PC-9 (cell line): Measurements from ENCODE around the gene SEC14L3. TPM values are rescaled to one million over a fixed set of nuclear protein-coding genes. Genes with fewer than 3 reads are reported as not detected.

Experiments used
- BruUV-seq: library from RNA; stranded (reverse); fragments of 400-500 nt; replicated peaks from 2 replicates; lab custom pipeline; 2021; lab: Mats Ljungman, UMichigan
- CTCF ChIA-PET: fragments of 300-600 bp; sonication (Branson Sonifier 250); formaldehyde crosslinking; loops from one replicate; lab custom pipeline; 2022; ENCODE audit warnings: antibody characterized with exemption; lab: Charles Lee
- POLR2A ChIA-PET: fragments of 300-600 bp; sonication (Branson Sonifier 250); formaldehyde crosslinking; loops from one replicate; lab custom pipeline; 2022; ENCODE audit warnings: antibody characterized with exemption; ENCODE audit not compliant: unreplicated experiment; lab: Charles Lee
- DNase-seq, 2 experiments: peaks; one replicate each; pipeline versions ENCODE4 v3.0.0 to v3.0.0-alpha.2; 2015 to 2022; ENCODE audit warnings: mixed read lengths in 1 of 2
- H2AFZ ChIP-seq: fragments of 200-600 bp; sonication (generic); 2 replicates; pipeline ENCODE4 v1.8.1; 2017; ENCODE audit warnings: antibody characterized with exemption
- H3F3A ChIP-seq: fragments of 200-600 bp; sonication (generic); 2 replicates; pipeline ENCODE4 v1.8.1; 2017; ENCODE audit warnings: antibody characterized with exemption, mild to moderate bottlenecking, low read depth; ENCODE audit not compliant: insufficient read depth
- H3K27ac ChIP-seq: fragments of 200-600 bp; sonication (generic); 2 replicates; pipeline ENCODE4 v1.6.1; 2016; ENCODE audit warnings: mixed run types
- H3K27me3 ChIP-seq: fragments of 200-600 bp; sonication (generic); 2 replicates; pipeline ENCODE4 v1.6.1; 2016; ENCODE audit warnings: low read depth, mixed run types; ENCODE audit not compliant: insufficient read depth
- H3K36me3 ChIP-seq: fragments of 200-600 bp; sonication (generic); 2 replicates; pipeline ENCODE4 v1.6.1; 2016; ENCODE audit warnings: low read depth, mixed run types
- H3K4me1 ChIP-seq: fragments of 200-600 bp; sonication (generic); replicated peaks from 2 replicates; pipeline ENCODE4 v1.6.1; 2016; ENCODE audit warnings: mixed run types; ENCODE audit not compliant: insufficient read depth
- H3K4me2 ChIP-seq: fragments of 200-600 bp; sonication (generic); 2 replicates; pipeline ENCODE4 v1.6.1; 2017; ENCODE audit warnings: mixed run types
- H3K4me3 ChIP-seq: fragments of 200-600 bp; sonication (generic); 2 replicates; pipeline ENCODE4 v1.6.1; 2016; ENCODE audit warnings: mixed run types
- H3K79me2 ChIP-seq: fragments of 200-600 bp; sonication (generic); 2 replicates; pipeline ENCODE4 v1.6.1; 2017; ENCODE audit warnings: low read depth, mixed run types
- H3K9me2 ChIP-seq: fragments of 200-600 bp; sonication (generic); 2 replicates; pipeline ENCODE4 v1.8.1; 2017; ENCODE audit warnings: mild to moderate bottlenecking; ENCODE audit not compliant: insufficient read depth
- H3K9me3 ChIP-seq: fragments of 200-600 bp; sonication (generic); 2 replicates; pipeline ENCODE4 v1.8.1; 2016; ENCODE audit warnings: low read depth; ENCODE audit not compliant: insufficient read depth
- H4K20me1 ChIP-seq: fragments of 200-600 bp; sonication (generic); 2 replicates; pipeline ENCODE4 v1.8.1; 2017; ENCODE audit not compliant: insufficient read depth
- EZH2 ChIP-seq: fragments of 200-600 bp; sonication (generic); IDR thresholded peaks from 2 replicates; pipeline ENCODE4 v1.8.0; 2017; ENCODE audit warnings: antibody characterized with exemption, low read depth
- intact Hi-C: fragments of 100-400 bp; cut with micrococcal nuclease; formaldehyde crosslinking; loops from one replicate; pipeline ENCODE4 v1.10.0; 2022; ENCODE audit not compliant: unreplicated experiment
- total RNA-seq: library from RNA; stranded (reverse); gene quantifications from 2 replicates; pipeline ENCODE4 v1.2.3, GENCODE V29; 2021
- TF ChIP-seq, protein P1 (sequence below): fragments of 200-600 bp; sonication (generic); conservative IDR thresholded peaks from 2 replicates; pipeline ENCODE4 v1.6.1; 2017; ENCODE audit warnings: mixed run types, antibody characterized with exemption, mild to moderate bottlenecking, moderate library complexity

SEC14L3 gene
- total RNA-seq, 1 experiment from 2014 or later: not detected

DNA sequence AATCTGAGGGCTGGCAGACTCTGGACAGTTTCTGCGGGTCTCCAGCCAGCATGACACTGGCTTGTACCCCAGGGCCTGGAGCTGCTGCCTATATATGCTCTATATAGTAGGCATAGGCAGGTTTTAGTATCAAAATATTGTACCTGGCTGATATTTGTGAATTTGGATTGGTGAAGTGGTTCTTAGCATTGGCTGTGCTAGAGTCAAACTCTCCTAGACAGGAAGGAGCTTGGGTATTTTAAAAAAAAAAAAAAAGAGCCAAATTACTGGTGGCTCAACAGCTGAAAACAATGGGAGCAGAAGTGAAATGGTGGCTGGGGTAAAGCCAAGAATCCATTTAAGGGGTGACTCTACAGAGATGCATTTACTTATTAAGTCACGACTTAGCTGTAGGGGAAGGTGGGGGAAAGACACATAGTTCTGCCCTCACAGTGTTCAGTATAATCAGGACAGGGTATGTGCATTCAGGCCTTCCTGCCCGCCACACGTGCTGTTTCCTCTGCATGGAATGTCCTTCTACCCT is 57.2 kb downstream of the SEC14L3 start:
- ChIA-PET CTCF (no interaction called here), POLR2A (no interaction called here)
- no TSS peak for BruUV-seq

DNA sequence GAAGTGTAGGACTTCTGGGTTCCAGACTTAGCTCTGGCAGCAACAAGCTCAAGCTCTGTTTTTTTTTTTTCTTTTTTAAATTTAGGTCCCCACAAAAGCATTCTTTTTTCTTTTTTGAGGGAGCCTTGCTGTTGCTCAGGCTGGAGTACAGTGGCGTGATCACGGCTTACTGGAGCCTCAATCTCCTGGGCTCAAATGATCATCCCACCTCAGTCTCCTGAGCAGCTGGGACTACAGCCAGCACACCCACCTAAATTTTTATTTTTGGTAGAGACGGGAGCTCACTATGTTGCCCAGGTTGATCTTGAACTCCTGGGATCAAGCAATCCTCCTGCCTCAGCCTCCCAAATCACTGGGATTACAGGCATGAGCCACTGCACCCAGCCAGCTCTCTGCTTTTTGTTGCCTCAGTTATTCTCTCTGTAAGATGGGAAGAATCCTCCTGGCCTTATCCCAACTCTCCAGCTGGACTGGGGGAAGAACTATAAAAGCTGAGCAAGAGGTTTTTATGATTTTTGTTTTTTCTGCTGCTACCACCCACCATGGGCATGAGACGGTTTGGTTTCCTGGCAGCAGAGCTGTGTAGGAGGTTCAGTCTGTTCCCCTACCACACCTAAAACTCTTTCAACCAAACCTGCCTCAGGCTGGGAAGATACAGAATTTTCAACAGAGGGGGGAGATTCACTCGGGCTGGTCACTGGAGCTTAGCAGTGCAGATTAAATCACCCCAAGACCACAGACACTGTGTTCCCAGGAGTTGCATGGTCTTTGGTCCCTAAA is 57.9 kb downstream of the SEC14L3 start:
- Histone ChIP-seq H3F3A (peaks cover 64% of the 10 kb centered on the region), H3K79me2 (peaks cover 12% of the 10 kb centered on the region; the same call in 1 of the 2 replicates), H3K36me3 (peaks cover 68% of the 10 kb centered on the region), H3K9me3 (no peaks in the 10 kb centered on the region), H3K4me1 (peaks cover 38% of the 10 kb centered on the region), H3K4me3 (no peak overlapping the region), H3K9me2 (no peaks in the 10 kb centered on the region), H4K20me1 (no peaks in the 10 kb centered on the region), H2AFZ (no peak overlapping the region), H3K4me2 (no peak overlapping the region), H3K27ac (peak overlapping the region; percentile 18; the same call in 1 of the 2 replicates), H3K27me3 (no peaks in the 10 kb centered on the region)
- no TSS peak for BruUV-seq
- TF ChIP-seq EZH2: no peak
- TF ChIP-seq, protein P1, sequence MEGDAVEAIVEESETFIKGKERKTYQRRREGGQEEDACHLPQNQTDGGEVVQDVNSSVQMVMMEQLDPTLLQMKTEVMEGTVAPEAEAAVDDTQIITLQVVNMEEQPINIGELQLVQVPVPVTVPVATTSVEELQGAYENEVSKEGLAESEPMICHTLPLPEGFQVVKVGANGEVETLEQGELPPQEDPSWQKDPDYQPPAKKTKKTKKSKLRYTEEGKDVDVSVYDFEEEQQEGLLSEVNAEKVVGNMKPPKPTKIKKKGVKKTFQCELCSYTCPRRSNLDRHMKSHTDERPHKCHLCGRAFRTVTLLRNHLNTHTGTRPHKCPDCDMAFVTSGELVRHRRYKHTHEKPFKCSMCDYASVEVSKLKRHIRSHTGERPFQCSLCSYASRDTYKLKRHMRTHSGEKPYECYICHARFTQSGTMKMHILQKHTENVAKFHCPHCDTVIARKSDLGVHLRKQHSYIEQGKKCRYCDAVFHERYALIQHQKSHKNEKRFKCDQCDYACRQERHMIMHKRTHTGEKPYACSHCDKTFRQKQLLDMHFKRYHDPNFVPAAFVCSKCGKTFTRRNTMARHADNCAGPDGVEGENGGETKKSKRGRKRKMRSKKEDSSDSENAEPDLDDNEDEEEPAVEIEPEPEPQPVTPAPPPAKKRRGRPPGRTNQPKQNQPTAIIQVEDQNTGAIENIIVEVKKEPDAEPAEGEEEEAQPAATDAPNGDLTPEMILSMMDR: no peak
- DNase-seq: peak in 1 of 2 experiments; percentile 29
- intact Hi-C loops: no loop called here
- POLR2A ChIA-PET: interaction anchor here (0.6 to 0.7 kb wide), 2 partner anchors 13 to 65 kb away, joined by 3 to 9 read pairs; no protein-coding TSS in a partner anchor
- CTCF ChIA-PET: interaction anchor here (0.6 kb wide), 1 partner anchor 13 kb away, joined by 3 read pairs; no protein-coding TSS in a partner anchor

More for the DNA sequence above, 57.2 kb downstream of the SEC14L3 start:
- intact Hi-C loops: no loop called here
- Histone ChIP-seq H3K27ac (peak overlapping the region; percentile 18; the same call in 1 of the 2 replicates), H2AFZ (no peak overlapping the region), H3K27me3 (no peaks in the 10 kb centered on the region), H3K4me1 (peaks cover 38% of the 10 kb centered on the region), H3K9me2 (no peaks in the 10 kb centered on the region), H3K79me2 (peaks cover 9% of the 10 kb centered on the region; the same call in 1 of the 2 replicates), H3K36me3 (peaks cover 68% of the 10 kb centered on the region), H3F3A (peaks cover 64% of the 10 kb centered on the region), H3K4me3 (no peak overlapping the region), H4K20me1 (no peaks in the 10 kb centered on the region), H3K4me2 (no peak overlapping the region), H3K9me3 (no peaks in the 10 kb centered on the region)
- TF ChIP-seq, protein P1: no peak
- no peak for TF ChIP-seq EZH2
- DNase-seq: no peak

DNA sequence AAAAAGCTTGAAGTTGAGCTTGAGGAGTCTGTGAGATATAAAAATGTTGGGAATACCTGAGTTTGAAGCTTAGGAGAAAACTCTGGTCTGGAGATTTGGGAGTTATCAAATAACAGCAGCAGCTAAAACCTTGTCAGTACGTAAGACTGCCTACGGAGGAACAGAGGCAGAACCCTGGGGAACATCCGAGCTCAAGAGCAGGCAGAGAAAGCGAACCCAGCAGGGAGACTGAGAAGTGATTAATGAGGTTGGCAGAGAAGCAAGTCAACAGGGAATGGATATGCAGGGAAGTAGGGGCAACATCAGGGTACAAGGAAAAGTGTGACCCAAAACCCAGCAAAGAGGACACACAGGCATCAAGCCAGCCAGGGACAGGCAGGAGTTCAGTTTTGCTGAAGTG is 58.8 kb downstream of the SEC14L3 start:
- peaks cover 60% of the 10 kb centered on the region for H3K36me3 ChIP-seq
- peaks cover 41% of the 10 kb centered on the region for H3K4me1 ChIP-seq
- no TSS peak for BruUV-seq
- H4K20me1 ChIP-seq: no peaks in the 10 kb centered on the region
- H3F3A ChIP-seq: peaks cover 67% of the 10 kb centered on the region
- H3K27me3 ChIP-seq: no peaks in the 10 kb centered on the region
- intact Hi-C loops: no loop called here
- ChIA-PET POLR2A (interaction anchor here (0.6 to 1.7 kb wide), 2 partner anchors 12 to 66 kb away, joined by 9 to 13 read pairs; no protein-coding TSS in a partner anchor), CTCF (interaction anchor here (0.6 to 0.7 kb wide), 3 partner anchors 14 to 27 kb away, joined by 3 to 5 read pairs (median 3); no protein-coding TSS in a partner anchor)
- peaks cover 12% of the 10 kb centered on the region; the same call in 1 of the 2 replicates for H3K79me2 ChIP-seq
- H2AFZ ChIP-seq: no peak overlapping the region
- no peak overlapping the region for H3K4me3 ChIP-seq
- H3K4me2 ChIP-seq: no peak overlapping the region
- TF ChIP-seq EZH2: no peak
- TF ChIP-seq, protein P1: no peak
- H3K9me3 ChIP-seq: no peaks in the 10 kb centered on the region
- no peak overlapping the region; the same call in 1 of the 2 replicates for H3K27ac ChIP-seq
- DNase-seq: no peak
- H3K9me2 ChIP-seq: no peaks in the 10 kb centered on the region
